ENCODE results near the gene MEFV.

GRCh38 chr16:3283543-3284447, 27.4 kb upstream of the MEFV start:
- no peak for TF ChIP-seq CTCF (IDR thresholded peaks at IDR 0.05)
- peak; percentile 0 for TF ChIP-seq POLR2A (IDR thresholded peaks at IDR 0.05)
